Brain microvascular endothelial cell (primary cell): ENCODE measurements around the gene MPHOSPH8.
A peak's percentile ranks its signal among the peaks of the same experiment; 100 is the strongest.
"Not testable (repeated sequence)": the region's sequence is repeated elsewhere in the genome, so short reads cannot be mapped to it uniquely, and the experiment has no call there.

Experiments
- DNase-seq: peaks from one replicate; pipeline ENCODE4 v3.0.0-alpha.2; 2020
- H3K27ac ChIP-seq: fragments of 250-450 bp; sonication (Bioruptor Pico); 2 replicates; pipeline ENCODE4 v1.5.1; 2020; ENCODE audit warnings: mild to moderate bottlenecking, moderate library complexity
- H3K27me3 ChIP-seq: fragments of 250-450 bp; sonication (Bioruptor Pico); replicated peaks from 2 replicates; pipeline ENCODE4 v1.5.1; 2020; ENCODE audit warnings: mild to moderate bottlenecking
- H3K36me3 ChIP-seq: fragments of 250-450 bp; sonication (Bioruptor Pico); replicated peaks from 2 replicates; pipeline ENCODE4 v1.5.1; 2020; ENCODE audit warnings: mild to moderate bottlenecking
- H3K4me3 ChIP-seq: 2 replicates; pipeline ENCODE4 v1.5.1; 2011; ENCODE audit warnings: low read depth, mild to moderate bottlenecking, control low read depth, low read length, moderate library complexity
- in situ Hi-C: cut with HindIII; loops from 2 replicates; pipeline ENCODE4 v1.10.0; 2017; ENCODE audit warnings: low sequenced_read_pairs, low pct_ligation_motif_present
- TF ChIP-seq, protein P1 (sequence below): IDR thresholded peaks from 2 replicates; pipeline ENCODE4 v1.5.1; 2011; ENCODE audit warnings: low read depth, mild to moderate bottlenecking, moderate library complexity, low read length, control low read depth, inconsistent platforms; ENCODE audit errors: missing control alignments

MPHOSPH8 gene

DNA sequence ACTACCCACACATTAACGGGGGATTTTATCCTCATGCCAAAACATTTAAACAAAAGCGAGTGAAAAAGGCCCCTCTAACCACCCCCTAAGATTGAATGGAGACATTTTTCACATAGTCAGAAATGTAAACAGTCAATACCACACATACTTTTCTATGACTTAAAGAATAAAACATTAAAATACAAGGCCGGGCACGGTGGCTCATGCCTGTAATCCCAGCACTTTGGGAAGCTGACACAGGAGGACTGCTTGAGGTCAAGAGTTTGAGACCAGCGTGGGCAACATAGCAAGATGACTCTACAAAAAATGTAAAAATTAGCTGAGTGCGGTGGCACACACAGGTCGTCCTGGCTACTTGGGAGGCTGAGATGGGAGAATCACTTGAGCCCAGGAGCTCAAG is 47.3 kb downstream of the MPHOSPH8 start:
- in situ Hi-C loops = no loop called here
- no peaks in the 10 kb centered on the region for H3K27me3 ChIP-seq
- H3K4me3 ChIP-seq = no peak overlapping the region
- H3K36me3 ChIP-seq = peaks cover 4% of the 10 kb centered on the region
- TF ChIP-seq, protein P1, sequence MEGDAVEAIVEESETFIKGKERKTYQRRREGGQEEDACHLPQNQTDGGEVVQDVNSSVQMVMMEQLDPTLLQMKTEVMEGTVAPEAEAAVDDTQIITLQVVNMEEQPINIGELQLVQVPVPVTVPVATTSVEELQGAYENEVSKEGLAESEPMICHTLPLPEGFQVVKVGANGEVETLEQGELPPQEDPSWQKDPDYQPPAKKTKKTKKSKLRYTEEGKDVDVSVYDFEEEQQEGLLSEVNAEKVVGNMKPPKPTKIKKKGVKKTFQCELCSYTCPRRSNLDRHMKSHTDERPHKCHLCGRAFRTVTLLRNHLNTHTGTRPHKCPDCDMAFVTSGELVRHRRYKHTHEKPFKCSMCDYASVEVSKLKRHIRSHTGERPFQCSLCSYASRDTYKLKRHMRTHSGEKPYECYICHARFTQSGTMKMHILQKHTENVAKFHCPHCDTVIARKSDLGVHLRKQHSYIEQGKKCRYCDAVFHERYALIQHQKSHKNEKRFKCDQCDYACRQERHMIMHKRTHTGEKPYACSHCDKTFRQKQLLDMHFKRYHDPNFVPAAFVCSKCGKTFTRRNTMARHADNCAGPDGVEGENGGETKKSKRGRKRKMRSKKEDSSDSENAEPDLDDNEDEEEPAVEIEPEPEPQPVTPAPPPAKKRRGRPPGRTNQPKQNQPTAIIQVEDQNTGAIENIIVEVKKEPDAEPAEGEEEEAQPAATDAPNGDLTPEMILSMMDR = no peak
- peak; percentile 62 for DNase-seq
- H3K27ac ChIP-seq = peak overlapping the region; percentile 33

GRCh38 chr13:19681517-19681916 is 48.1 kb downstream of the MPHOSPH8 start:
- H3K36me3 ChIP-seq = peaks cover under 1% of the 10 kb centered on the region
- H3K27ac ChIP-seq = no peak overlapping the region
- no peaks in the 10 kb centered on the region for H3K27me3 ChIP-seq
- no peak for DNase-seq
- TF ChIP-seq, protein P1 = no peak
- in situ Hi-C loops = no loop called here
- no peak overlapping the region for H3K4me3 ChIP-seq

GRCh38 chr13:19685034-19685433 is 51.6 kb downstream of the MPHOSPH8 start:
- H3K36me3 ChIP-seq = no peaks in the 10 kb centered on the region
- no peak for DNase-seq
- H3K4me3 ChIP-seq = no peak overlapping the region
- TF ChIP-seq, protein P1 = no peak
- in situ Hi-C loops = no loop called here
- H3K27ac ChIP-seq = no peak overlapping the region
- H3K27me3 ChIP-seq = no peaks in the 10 kb centered on the region

GRCh38 chr13:19685437-19685836 is 52.0 kb downstream of the MPHOSPH8 start:
- no peaks in the 10 kb centered on the region for H3K27me3 ChIP-seq
- in situ Hi-C loops = no loop called here
- no peak overlapping the region for H3K4me3 ChIP-seq

GRCh38 chr13:19691447-19691846 is 58.0 kb downstream of the MPHOSPH8 start:
- peak; percentile 50 for DNase-seq
- H3K36me3 ChIP-seq, in situ Hi-C loops, H3K27me3 ChIP-seq, H3K4me3 ChIP-seq: not testable (repeated sequence)
- peak overlapping the region; percentile 19 for H3K27ac ChIP-seq

More at GRCh38 chr13:19685437-19685836, 52.0 kb downstream of the MPHOSPH8 start:
- TF ChIP-seq, protein P1 = no peak
- DNase-seq = no peak
- Histone ChIP-seq H3K36me3 (no peaks in the 10 kb centered on the region), H3K27ac (no peak overlapping the region)

DNA sequence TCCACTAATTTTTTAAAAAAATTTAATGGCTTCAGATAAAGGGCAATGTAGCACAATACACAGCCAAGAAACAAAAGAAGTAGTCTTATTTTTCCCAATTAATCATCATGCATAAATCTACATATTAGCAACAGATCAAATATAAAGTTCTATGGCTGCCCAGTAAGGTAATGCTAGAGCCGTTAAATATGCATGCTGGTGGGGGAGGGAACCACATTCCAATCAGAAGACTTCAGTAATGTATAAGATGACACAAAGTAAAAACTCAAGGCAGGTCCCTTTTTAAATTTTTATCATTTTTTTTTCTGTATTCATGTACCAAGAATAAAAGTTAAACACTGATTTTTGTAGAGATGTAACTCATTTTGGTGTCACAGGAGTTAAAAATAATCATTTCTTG is 62.0 kb downstream of the MPHOSPH8 start:
- no peaks in the 10 kb centered on the region for H3K36me3 ChIP-seq
- in situ Hi-C loops = no loop called here
- H3K27me3 ChIP-seq = no peaks in the 10 kb centered on the region
- TF ChIP-seq, protein P1 = no peak
- DNase-seq = no peak
- no peak overlapping the region for H3K4me3 ChIP-seq
- no peak overlapping the region for H3K27ac ChIP-seq
